Stimulated activated CD8-positive, alpha-beta memory T cell treated with anti-CD3 and anti-CD28 coated beads, Interleukin-15, amount 100 ng/mL, for 24 hours (primary cell): ENCODE results near the gene TRRAP.

Experiments used
- DNase-seq: peaks from one replicate; pipeline ENCODE4 v3.0.0-alpha.2; 2020; ENCODE audit warnings: low read depth

Gene TRRAP

DNA sequence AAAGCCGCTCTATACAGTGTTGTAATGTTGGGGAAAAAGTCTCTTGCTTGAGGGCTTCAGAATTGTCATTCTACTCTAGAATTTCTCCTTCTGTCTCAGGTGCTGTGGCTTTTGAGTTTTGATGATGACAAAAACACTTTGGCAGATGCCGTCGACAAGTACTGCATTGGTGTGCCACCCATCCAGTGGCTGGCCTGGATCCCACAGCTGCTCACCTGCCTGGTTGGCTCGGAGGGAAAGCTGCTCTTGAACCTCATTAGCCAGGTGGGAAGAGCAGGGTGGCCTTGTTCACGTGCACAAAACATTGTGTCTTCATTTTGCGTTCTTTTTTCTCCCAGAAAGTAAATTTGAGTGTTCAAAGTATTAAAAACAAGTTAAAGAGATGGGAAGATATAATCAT is 112.0 kb downstream of the TRRAP start:
- no peak for DNase-seq

DNA sequence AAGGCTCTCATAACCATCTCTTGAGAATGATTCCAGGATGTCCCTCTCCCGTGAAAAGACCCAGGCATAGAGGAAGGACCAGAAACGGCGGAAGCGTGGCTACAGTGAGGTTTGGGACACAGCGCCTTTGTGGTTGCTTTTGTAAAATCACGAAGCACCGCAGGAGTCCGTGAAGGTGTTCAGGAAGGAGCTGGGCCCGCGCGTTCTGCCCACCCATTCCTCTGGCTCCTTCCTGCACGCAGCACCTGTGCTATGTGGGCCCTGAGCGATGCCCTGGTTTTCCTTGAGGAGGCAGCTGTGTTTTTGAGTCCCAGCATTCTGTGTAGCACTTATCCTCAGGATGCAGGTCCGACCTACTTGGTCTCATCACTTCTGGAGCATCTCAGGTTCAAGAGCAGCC is 112.8 kb downstream of the TRRAP start:
- DNase-seq, result no peak

- DNase-seq, result no peak
These were observed 113.7 kb downstream of the TRRAP start for GRCh38 chr7:98992076-98992475.

GRCh38 chr7:98993024-98993897 is 114.9 kb downstream of the TRRAP start:
- no peak for DNase-seq

- DNase-seq, result no peak
These were observed 116.0 kb downstream of the TRRAP start for GRCh38 chr7:98994046-98994944.

DNA sequence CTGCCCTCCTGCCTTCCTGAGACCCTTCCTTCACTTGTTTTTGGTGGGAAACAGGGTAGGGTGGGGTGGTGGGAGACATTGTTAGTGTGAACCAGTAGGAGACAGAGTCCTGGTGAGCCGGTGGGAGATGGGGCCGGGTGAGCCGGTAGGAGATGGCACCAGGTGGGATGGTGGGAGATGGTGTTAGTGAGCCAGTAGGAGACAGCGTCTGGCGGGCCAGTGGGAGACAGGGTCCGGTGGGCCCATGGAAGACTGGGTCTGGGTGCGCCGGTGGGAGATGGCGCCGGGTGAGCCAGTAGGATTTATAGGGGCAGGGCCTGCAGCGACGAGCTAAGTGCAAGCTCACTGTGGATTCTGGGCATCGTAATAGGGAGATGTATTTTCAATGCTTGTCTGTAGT is 116.8 kb downstream of the TRRAP start:
- DNase-seq, result no peak

- no peak for DNase-seq
These were observed 117.3 kb downstream of the TRRAP start for GRCh38 chr7:98995523-98996149.

GRCh38 chr7:98996150-98996552 is 117.8 kb downstream of the TRRAP start:
- DNase-seq, result no peak

GRCh38 chr7:98997846-98998245 is 119.5 kb downstream of the TRRAP start:
- DNase-seq, result no peak

DNA sequence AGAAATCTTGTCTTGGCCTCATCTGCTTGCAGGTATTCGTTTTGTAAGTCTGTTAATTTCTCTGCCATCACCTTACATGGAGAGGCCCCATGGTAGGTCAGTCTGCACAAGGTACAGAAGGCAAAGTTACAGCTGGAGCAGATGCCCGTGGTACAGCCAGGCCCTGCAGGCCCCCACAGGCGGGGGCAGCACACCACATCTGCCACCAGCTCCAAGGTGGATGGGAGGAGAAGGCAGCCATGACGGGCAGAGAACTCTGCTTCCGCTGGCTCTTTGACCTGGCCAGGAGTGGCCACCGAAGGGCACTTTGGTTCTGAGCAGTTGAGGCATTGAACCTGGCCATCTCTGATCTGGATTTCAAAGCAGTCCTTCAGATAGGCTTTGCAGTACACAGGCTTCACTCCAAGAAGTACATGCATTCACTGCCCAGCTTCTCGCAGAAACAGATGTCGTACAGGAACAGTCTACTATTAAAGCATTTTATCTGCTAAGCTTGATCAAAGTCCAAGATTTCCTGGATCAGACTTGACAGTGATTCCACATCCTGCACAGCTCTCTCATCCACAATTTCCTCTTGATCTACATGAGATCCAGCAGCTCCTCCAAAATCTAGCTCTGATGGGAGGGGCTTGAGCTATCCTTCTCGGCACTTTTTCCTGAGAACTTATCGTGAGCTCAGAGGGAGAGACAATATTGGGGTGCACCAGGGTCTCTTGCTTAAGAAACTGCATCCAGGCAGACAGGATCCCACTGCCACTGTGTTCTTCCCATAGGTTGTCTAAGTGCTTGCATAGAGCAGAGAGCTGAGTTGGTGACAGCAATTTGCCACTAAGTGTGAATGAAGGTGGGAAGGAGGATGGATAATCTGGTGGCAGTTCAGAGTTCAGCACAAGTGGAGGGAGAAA is 120.7 kb downstream of the TRRAP start:
- no peak for DNase-seq

DNA sequence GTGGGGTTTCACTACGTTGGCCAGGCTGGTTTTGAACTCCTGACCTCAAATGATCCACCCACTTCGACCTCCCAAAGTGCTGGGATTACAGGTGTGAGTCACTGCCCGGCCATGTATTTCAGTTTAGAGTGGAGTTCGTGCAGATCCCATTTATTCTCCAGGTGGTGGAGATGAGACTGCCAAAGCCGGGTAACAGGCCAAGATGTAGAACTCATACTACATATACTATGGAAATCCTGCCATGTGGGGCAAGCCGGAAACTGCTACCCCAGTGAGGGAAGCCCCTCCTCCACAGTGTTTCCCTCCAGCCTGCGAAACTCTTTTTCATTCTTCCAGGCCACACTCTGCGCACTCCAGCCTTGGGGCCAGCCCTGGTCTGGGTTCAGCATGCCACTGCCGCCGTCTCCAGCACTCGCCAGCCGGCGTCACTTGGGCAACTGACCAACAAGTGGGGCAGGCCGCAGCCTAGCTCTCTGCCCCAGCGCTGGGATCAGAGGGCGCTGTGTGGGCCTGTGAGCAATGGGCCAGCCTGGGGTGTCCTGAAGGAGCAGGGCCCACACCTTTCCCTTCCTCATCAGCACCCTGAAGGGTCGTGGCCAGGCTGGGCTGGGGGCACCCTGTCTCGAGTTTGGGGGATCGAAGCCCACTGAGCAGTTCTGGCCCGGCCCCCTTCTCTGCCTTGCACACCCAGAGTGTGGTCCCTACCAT is 122.0 kb downstream of the TRRAP start:
- DNase-seq, result no peak

GRCh38 chr7:99000904-99001465 is 122.7 kb downstream of the TRRAP start:
- no peak for DNase-seq

- DNase-seq, result no peak
These were observed 123.3 kb downstream of the TRRAP start for GRCh38 chr7:99001482-99002147.

GRCh38 chr7:99002148-99002826 is 124.0 kb downstream of the TRRAP start:
- no peak for DNase-seq

DNA sequence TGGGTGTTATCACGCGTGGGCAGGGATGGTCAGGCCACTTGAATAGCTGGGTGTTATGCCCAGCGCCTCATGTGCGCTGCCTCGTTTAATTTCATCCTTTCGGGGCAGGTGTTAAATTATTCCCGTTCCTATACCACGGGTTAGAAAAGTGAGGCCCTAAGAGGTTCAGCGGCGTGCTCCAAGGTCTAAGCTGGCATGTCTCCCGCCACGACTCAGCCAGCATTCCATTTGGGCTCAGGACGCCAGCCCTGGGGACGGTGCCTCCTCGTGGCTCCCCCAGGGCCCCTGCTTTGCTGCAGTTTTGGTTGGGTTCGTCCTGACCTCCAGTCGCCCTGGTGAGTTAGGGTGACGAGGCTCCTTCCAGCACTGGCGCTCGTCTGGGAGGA is 124.5 kb downstream of the TRRAP start:
- DNase-seq, result no peak

- no peak for DNase-seq
These were observed 125.1 kb downstream of the TRRAP start for GRCh38 chr7:99003419-99003818.

- DNase-seq, result no peak
These were observed 125.9 kb downstream of the TRRAP start for GRCh38 chr7:99004216-99004615.

- no peak for DNase-seq
These were observed 126.6 kb downstream of the TRRAP start for GRCh38 chr7:99004781-99005500.

DNA sequence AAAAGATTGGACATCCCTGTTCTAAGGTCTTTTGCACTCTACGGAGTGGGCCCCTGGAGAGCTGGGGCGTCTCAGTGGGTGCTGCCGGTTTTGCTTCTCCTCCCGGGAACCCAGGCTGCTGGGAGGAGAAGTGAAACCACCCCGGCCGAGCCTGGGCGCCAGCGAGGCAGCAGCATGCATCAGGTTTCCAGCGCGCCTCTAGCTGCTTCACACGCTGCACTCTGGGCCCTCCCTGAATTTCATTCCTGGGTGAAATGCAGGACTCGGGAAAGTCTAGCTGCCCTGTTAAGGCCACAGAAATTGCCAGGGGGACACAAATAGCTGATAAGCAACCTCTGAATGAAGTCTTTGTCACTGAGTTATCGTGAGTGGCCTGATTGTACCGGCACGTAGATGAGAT is 127.4 kb downstream of the TRRAP start:
- DNase-seq, result no peak
